SIG-M5 treated with dmso at 0.1 percent for 504 hours (cell line): ENCODE measurements around the gene TATDN3.
A peak's percentile ranks its signal among the peaks of the same experiment; 100 is the strongest.
"Not testable (repeated sequence)": the region's sequence is repeated elsewhere in the genome, so short reads cannot be mapped to it uniquely, and the experiment has no call there.

Experiments
- DNase-seq: peaks from one replicate; lab custom pipeline; 2025; ENCODE audit not compliant: unreplicated experiment; lab: John Stamatoyannopoulos, UW

The TATDN3 gene, protein sequence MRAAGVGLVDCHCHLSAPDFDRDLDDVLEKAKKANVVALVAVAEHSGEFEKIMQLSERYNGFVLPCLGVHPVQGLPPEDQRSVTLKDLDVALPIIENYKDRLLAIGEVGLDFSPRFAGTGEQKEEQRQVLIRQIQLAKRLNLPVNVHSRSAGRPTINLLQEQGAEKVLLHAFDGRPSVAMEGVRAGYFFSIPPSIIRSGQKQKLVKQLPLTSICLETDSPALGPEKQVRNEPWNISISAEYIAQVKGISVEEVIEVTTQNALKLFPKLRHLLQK

GRCh38 chr1:212791676-212792395 lies at the start of gene TATDN3, which contains the start of gene NSL1:
Gene TATDN3 (plus strand): TSS chr1:212791894. CDS start chr1:212791922, 28 bp downstream.
Gene NSL1 (minus strand): TSS chr1:212791777. CDS start chr1:212791763, 14 bp downstream.
- DNase-seq = peak; percentile 85

- no peak for DNase-seq
Observed at GRCh38 chr1:212743901-212744475, 47.7 kb upstream of the TATDN3 start.

- no peak for DNase-seq
Observed at GRCh38 chr1:212745303-212745702, 46.4 kb upstream of the TATDN3 start.

DNA sequence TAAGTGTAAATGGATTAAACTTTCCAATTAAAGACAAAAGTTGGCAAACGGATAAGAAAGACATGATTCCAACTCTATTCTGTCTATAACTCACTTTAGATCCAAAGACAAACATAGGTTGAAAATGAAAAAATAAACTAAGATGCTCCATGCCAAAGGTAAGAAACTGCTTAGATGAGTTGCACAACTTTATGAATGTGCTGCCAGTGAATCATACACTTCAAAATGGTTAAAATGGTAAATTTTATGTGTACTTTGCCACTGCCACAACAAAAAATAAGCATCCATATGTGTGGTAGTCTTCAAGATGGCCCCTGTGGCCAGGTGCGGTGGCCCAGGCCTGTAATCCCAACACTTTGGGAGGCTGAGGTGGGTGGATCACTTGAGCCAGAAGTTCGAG lies 45.1 kb upstream of the TATDN3 start:
- DNase-seq = no peak

- peak; percentile 49 for DNase-seq
Observed at GRCh38 chr1:212749821-212750535, 41.7 kb upstream of the TATDN3 start.

DNA sequence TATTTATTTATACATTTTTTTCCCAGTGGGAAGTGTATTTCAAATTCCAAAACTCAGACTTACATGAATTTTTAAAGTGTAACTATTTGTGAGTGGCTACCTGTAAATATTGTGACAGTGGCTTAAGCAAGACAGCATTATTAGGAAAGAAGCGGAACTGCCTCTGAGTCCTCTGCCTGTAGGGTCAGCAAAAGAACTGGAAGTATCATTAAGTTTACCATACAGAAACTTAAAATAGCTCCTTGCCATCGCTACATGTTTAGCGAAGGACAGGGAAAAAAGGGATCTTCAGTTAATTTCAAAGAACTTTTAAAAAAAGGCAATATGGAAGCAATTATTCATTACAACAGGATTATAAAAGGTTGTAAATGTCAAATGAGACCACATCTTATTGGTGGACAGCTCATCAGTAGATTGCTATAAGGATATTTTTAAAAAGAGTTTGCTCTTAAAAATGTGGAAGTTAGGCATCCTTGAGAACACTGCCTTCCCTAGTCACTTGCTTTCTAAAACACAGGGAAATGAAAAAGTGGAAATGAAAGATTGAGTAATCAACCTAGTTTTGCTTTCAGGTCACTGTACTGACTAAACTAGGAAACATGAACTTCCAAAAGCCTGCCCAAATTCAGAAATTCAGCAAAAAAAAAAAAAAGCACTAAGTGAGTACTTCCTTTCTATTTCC lies 39.3 kb upstream of the TATDN3 start:
- DNase-seq = peak; percentile 92

DNA sequence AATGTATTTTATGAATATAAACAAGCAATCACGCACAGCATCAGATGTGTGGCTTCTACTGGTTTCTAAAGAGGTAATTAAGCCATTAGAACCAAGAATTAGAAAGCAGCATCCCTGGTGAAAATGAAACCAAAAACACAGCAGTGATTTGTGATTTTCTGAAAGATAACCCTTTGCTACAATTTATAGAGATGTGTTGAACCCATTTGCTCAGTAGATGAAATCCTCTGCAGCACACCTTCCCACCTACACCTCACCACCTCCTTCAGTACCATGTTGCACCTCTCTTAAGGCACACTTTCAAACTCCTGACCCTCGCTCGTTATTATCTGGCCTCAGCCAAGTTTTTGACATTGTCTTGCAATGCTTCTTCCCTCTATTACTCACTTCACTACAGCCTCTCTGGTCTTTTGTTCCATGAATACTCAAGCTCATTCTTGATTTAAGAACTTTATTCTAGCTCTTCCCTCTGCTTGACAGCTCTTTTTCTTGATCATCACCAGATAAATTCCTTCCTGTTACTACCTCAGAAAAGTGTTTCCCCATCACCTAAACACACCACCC lies 38.7 kb upstream of the TATDN3 start:
- DNase-seq = no peak

- DNase-seq = no peak
Observed at GRCh38 chr1:212753749-212754148, 37.9 kb upstream of the TATDN3 start.

- DNase-seq = no peak
Observed at GRCh38 chr1:212754193-212754592, 37.5 kb upstream of the TATDN3 start.

GRCh38 chr1:212754680-212755079 lies 37.0 kb upstream of the TATDN3 start:
- DNase-seq = no peak

DNA sequence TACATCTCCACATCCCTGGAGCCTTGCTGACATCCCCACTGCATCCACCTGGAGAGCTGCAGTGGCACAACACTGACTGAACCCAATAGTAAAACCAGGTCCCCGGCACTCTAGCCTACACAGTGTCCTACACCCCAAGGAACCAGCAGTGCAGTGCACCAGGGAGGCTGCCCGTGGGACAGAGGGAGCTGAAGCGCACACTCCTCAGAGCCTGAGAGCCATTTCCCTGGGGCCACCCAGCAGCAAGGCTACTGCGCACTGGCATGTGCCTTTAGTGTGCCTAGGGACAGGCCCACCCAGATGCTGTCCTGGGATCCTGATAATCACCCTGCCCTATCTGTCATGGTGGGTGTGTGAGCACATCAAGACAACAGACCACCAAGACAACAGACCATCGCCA lies 32.0 kb upstream of the TATDN3 start:
- DNase-seq = no peak

DNA sequence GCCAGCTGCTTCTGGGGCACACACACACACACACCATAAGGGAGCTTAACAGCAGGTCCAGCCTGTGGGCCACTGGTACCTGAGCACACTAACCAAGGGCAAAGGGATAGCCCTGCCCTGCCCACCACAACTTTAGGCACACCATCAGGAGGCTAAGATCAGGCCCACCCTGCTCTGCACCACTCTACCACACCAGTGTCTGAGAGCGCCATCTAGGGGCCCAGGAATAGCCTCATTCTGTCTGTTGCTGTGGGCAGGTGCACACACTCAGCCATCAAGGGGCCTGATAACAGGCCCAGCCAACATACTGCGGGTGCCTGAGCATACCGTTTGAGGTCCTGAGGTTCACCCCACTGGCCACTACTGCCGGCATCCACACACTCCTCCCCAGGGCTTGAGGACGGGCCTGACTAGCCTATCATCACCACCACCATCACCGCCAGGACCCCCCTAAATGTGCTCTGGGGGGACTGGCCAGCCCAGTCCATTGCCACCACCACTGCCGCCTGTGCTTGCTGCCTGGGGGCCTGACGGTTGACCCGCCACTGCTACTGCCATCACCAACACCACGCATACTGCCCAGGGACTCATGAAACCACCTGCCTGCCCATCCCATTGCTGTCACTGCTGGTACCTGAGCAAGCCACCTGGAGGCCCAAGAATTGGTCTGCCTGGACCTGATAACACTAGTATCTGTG lies 31.4 kb upstream of the TATDN3 start:
- peak; percentile 18 for DNase-seq

DNA sequence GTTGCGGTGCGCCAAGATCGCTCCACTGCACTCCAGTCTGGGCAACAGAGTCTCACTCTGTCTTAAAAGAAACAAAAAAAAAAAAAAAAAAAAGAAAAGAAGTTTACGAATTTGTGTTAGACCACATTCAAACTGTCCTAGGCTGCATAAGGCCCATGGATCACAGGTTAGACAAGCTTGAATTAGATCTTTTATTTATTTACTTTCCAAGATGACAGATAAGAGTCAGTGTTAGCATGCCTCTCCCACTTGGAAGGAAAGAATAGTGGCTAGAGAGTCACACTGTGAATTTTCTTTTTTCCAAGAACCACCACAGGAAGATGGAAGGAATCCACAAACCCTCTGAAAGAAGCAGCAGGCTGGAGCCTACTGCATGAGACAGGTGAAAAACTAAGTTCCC lies 29.5 kb upstream of the TATDN3 start:
- DNase-seq = no peak

GRCh38 chr1:212762839-212763238 lies 28.9 kb upstream of the TATDN3 start:
- no peak for DNase-seq

- DNase-seq = not testable (repeated sequence)
Observed at GRCh38 chr1:212764718-212765281, 26.9 kb upstream of the TATDN3 start.

- DNase-seq = not testable (repeated sequence)
Observed at GRCh38 chr1:212766825-212767224, 24.9 kb upstream of the TATDN3 start.

- no peak for DNase-seq
Observed at GRCh38 chr1:212769459-212770167, 22.1 kb upstream of the TATDN3 start.

GRCh38 chr1:212771341-212771740 lies 20.4 kb upstream of the TATDN3 start:
- no peak for DNase-seq

DNA sequence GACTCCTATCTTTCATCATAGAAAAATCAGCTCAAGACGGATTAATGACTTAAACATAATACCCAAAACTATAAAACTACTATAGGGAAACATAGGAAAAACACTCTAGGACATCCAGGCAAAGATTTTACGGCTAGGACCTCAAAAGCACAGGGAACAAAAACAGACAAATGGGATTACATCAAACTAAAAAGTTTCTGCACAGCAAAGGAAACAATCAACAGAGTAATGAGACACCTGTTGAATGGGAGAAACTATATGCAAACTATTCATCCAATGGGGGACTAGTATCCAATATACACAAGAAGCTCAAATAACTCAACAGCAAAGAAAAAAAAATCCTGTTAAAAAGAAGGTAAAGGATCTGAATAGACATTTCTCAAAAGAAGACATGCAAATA lies 18.7 kb upstream of the TATDN3 start:
- no peak for DNase-seq
